C4-2B (cell line): ENCODE measurements around the gene KISS1.

Experiments
- H3K27ac ChIP-seq: fragments of 450-650 bp; 2 replicates; pipeline ENCODE4 v1.5.1; 2017
- ZFX ChIP-seq: fragments of 450-650 bp; IDR thresholded peaks from 2 replicates; pipeline ENCODE4 v1.6.1; 2017
- TF ChIP-seq, protein P1 (sequence below): fragments of 450-650 bp; conservative IDR thresholded peaks from 2 replicates; pipeline ENCODE4 v1.5.1; 2017; ENCODE audit warnings: mild to moderate bottlenecking

Gene KISS1

DNA sequence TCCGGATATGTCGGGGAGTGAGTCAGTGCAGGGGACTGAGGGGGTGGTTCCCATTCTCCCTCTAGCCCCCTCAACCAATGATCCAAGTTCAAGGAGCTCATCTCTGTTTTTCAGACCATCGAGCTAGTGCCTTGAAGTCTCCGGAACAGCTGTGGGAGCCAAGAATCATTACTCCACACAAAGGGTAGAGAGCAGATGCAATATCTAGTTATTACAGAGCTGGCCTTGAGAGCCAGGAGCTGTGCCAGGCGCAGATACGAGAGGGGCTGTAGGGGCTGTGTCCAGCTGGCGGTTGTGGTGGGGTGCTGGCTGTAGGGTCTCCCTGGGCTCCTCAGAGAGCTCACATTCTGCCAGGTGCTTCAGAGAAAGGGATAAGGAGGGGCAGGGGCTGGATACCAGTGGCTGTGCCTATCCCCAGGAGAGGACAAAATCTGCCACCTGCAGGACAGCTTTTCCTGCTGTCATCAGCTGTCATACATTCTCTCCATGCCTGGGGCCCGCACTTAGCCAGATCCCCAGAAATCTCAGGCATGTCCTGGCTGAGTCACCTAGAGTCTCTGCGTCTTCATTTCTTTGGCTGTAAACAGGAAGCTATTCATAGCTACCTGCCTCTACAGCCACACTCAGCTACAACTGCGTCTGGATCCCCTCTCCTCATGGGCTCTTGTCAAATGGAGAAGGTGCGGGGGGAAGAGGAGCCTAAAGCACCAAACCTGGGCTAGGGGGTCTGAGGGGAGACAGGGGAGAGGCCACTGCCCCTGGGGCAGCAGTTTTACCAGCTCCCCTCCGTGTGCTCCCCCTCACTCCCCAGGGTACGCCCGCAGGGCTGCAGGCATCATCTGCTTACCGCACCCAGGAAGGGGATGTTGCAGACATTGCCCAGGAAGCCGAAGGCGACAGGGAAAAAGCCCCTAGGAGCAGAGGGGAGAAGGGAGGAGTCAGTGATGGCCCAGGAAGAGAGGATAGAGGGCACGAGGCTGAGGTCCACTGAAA is 2.4 kb upstream of the KISS1 start:
- no peak for TF ChIP-seq ZFX
- TF ChIP-seq, protein P1, sequence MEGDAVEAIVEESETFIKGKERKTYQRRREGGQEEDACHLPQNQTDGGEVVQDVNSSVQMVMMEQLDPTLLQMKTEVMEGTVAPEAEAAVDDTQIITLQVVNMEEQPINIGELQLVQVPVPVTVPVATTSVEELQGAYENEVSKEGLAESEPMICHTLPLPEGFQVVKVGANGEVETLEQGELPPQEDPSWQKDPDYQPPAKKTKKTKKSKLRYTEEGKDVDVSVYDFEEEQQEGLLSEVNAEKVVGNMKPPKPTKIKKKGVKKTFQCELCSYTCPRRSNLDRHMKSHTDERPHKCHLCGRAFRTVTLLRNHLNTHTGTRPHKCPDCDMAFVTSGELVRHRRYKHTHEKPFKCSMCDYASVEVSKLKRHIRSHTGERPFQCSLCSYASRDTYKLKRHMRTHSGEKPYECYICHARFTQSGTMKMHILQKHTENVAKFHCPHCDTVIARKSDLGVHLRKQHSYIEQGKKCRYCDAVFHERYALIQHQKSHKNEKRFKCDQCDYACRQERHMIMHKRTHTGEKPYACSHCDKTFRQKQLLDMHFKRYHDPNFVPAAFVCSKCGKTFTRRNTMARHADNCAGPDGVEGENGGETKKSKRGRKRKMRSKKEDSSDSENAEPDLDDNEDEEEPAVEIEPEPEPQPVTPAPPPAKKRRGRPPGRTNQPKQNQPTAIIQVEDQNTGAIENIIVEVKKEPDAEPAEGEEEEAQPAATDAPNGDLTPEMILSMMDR = no peak
- no peak overlapping the region for H3K27ac ChIP-seq

GRCh38 chr1:204197068-204197467 is 777 bp upstream of the KISS1 start:
- no peak overlapping the region for H3K27ac ChIP-seq
- no peak for TF ChIP-seq ZFX

- TF ChIP-seq, protein P1 = no peak
- TF ChIP-seq ZFX = no peak
- H3K27ac ChIP-seq = no peak overlapping the region
Observed at GRCh38 chr1:204194771-204195170, 1.5 kb downstream of the KISS1 start.

- TF ChIP-seq ZFX = no peak
- TF ChIP-seq, protein P1 = no peak
- no peak overlapping the region for H3K27ac ChIP-seq
Observed at GRCh38 chr1:204194080-204194479, 2.2 kb downstream of the KISS1 start.

DNA sequence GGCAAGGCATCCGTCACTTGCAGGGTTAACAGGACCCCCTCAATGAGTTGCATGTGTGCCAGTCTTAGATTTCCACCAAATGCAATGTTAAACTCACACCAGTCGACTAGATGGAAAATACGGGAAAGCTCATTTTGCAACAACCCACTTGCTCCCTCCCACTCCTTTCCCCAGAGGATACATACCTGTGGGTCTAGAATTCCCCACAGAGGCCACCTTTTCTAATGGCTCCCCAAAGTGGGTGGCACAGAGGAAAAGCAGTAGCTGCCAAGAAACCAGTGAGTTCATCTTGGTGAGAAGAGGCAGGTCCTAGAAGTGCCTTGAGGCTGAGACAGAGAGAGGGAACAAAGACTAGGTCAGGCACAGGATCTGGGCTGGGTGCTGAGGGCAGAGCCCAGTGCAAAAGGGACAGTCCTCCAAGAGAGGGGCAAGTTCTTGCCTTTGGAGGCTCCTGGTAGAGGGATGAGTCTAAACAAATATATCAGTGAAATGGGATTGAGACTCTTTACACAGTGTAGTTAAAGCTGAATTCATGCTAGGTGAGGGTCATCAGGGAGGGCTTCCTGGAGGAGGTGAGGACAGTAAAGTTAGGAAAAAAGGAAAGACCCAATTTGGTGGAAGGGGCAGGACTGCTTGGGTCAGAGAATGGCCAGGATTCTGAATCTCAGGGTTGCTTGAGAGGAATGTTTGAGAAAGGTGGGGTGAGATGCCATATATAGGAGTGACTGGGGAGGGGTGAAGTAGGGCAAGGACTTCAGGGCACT is 3.5 kb downstream of the KISS1 start:
- TF ChIP-seq, protein P1 = no peak
- no peak for TF ChIP-seq ZFX
- H3K27ac ChIP-seq = no peak overlapping the region

GRCh38 chr1:204192046-204192445 is 4.2 kb downstream of the KISS1 start:
- H3K27ac ChIP-seq = no peak overlapping the region
- TF ChIP-seq ZFX = no peak
- TF ChIP-seq, protein P1 = no peak

DNA sequence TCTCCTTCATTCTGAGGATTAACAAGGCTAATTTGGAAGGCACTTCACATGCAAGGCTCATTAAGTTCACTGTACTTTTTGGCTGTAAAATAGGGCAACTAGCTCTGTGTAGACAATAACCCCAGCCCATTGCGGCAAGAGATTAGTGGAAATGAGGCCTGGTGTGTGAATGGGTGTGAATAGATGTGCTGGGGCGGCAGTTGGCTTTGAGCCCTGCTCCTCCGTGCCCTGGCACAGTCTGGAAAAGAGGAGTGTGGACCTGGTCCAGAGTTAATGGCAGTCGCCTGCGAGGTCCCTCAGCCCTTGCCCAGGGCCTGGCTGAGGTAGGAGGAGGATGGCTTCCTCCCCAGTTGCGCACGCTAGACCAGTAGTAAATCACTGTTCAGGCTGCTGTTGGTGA is 4.8 kb downstream of the KISS1 start:
- TF ChIP-seq, protein P1 = no peak
- no peak for TF ChIP-seq ZFX
- H3K27ac ChIP-seq = no peak overlapping the region
